Muscle layer of duodenum (tissue), 2 donors: Measurements from ENCODE around the gene SMARCC1.

ENCODE experiments used
- H3K27ac ChIP-seq: one replicate; pipeline ENCODE4 v1.7.0; 2013; ENCODE audit warnings: mild to moderate bottlenecking, low read length
- H3K27me3 ChIP-seq: one replicate; pipeline ENCODE4 v1.7.0; 2013; ENCODE audit warnings: low read depth, mild to moderate bottlenecking, control low read depth, low read length
- H3K36me3 ChIP-seq, 2 donors: one replicate each; pipeline ENCODE4 v1.7.0; 2013; ENCODE audit warnings: low read length in 2 of 2, control low read depth in 1 of 2, mild to moderate bottlenecking in 1 of 2; ENCODE audit not compliant: insufficient read depth in 2 of 2, control insufficient read depth in 1 of 2
- H3K4me1 ChIP-seq, 2 donors: one replicate each; pipeline ENCODE4 v1.7.0; 2013; ENCODE audit warnings: low read length in 2 of 2, mild to moderate bottlenecking in 2 of 2, control low read depth in 1 of 2, moderate library complexity in 1 of 2; ENCODE audit not compliant: insufficient read depth in 2 of 2, control insufficient read depth in 1 of 2
- H3K4me3 ChIP-seq, 2 donors: one replicate each; pipeline ENCODE4 v1.7.0; 2013; ENCODE audit warnings: low read length in 2 of 2, low read depth in 1 of 2, mild to moderate bottlenecking in 1 of 2
- H3K9me3 ChIP-seq, 2 donors: one replicate each; pipeline ENCODE4 v1.7.0; 2013; ENCODE audit warnings: low read length in 2 of 2, control low read depth in 1 of 2, mild to moderate bottlenecking in 1 of 2; ENCODE audit not compliant: control insufficient read depth in 1 of 2
- donor health status: healthy.

SMARCC1 gene

GRCh38 chr3:47628426-47628825 lies 153.3 kb downstream of the SMARCC1 start:
- H3K36me3 ChIP-seq: peaks cover 30 to 46% of the 10 kb centered on the region in 2 donors
- no peaks in the 10 kb centered on the region for H3K9me3 ChIP-seq
- no peak overlapping the region for H3K4me3 ChIP-seq
- H3K4me1 ChIP-seq: no peaks in the 10 kb centered on the region
- H3K27me3 ChIP-seq: no peaks in the 10 kb centered on the region
- H3K27ac ChIP-seq: no peak overlapping the region

- no peaks in the 10 kb centered on the region for H3K9me3 ChIP-seq
- no peak overlapping the region for H3K27ac ChIP-seq
- peaks cover 39 to 48% of the 10 kb centered on the region in 2 donors for H3K36me3 ChIP-seq
- H3K27me3 ChIP-seq: no peaks in the 10 kb centered on the region
- no peak overlapping the region for H3K4me3 ChIP-seq
- no peaks in the 10 kb centered on the region for H3K4me1 ChIP-seq
These were observed 158.8 kb downstream of the SMARCC1 start for GRCh38 chr3:47622671-47623461.

- H3K4me3 ChIP-seq: no peak overlapping the region
- H3K4me1 ChIP-seq: peaks cover 0 to 14% of the 10 kb centered on the region in 2 donors
- no peaks in the 10 kb centered on the region for H3K27me3 ChIP-seq
- no peak overlapping the region for H3K27ac ChIP-seq
- no peaks in the 10 kb centered on the region for H3K9me3 ChIP-seq
- peaks cover 44% of the 10 kb centered on the region in 2 donors for H3K36me3 ChIP-seq
These were observed 164.3 kb downstream of the SMARCC1 start for GRCh38 chr3:47617086-47618010.

GRCh38 chr3:47614788-47615187 lies 166.9 kb downstream of the SMARCC1 start:
- Histone ChIP-seq H3K27ac (no peak overlapping the region), H3K27me3 (no peaks in the 10 kb centered on the region), H3K36me3 (peaks cover 34 to 40% of the 10 kb centered on the region in 2 donors), H3K4me1 (peaks cover 0 to 15% of the 10 kb centered on the region in 2 donors), H3K4me3 (no peak overlapping the region), H3K9me3 (no peaks in the 10 kb centered on the region)

GRCh38 chr3:47613722-47614121 lies 168.0 kb downstream of the SMARCC1 start:
- Histone ChIP-seq H3K4me1 (peaks cover 0 to 15% of the 10 kb centered on the region in 2 donors), H3K27ac (no peak overlapping the region), H3K4me3 (no peak overlapping the region), H3K36me3 (peaks cover 28 to 39% of the 10 kb centered on the region in 2 donors), H3K9me3 (no peaks in the 10 kb centered on the region), H3K27me3 (no peaks in the 10 kb centered on the region)

- no peaks in the 10 kb centered on the region for H3K9me3 ChIP-seq
- peaks cover 23 to 43% of the 10 kb centered on the region in 2 donors for H3K36me3 ChIP-seq
- peaks cover 0 to 15% of the 10 kb centered on the region in 2 donors for H3K4me1 ChIP-seq
- H3K27ac ChIP-seq: no peak overlapping the region
- no peak overlapping the region for H3K4me3 ChIP-seq
- no peaks in the 10 kb centered on the region for H3K27me3 ChIP-seq
These were observed 168.8 kb downstream of the SMARCC1 start for GRCh38 chr3:47612879-47613278.

GRCh38 chr3:47612178-47612577 lies 169.5 kb downstream of the SMARCC1 start:
- Histone ChIP-seq H3K4me3 (no peak overlapping the region), H3K27me3 (no peaks in the 10 kb centered on the region), H3K4me1 (peaks cover 0 to 15% of the 10 kb centered on the region in 2 donors), H3K27ac (peak overlapping the region; percentile 22), H3K9me3 (no peaks in the 10 kb centered on the region), H3K36me3 (peaks cover 20 to 37% of the 10 kb centered on the region in 2 donors)

- Histone ChIP-seq H3K9me3 (no peaks in the 10 kb centered on the region), H3K4me1 (peaks cover 0 to 15% of the 10 kb centered on the region in 2 donors), H3K36me3 (peaks cover 22 to 32% of the 10 kb centered on the region in 2 donors), H3K27me3 (no peaks in the 10 kb centered on the region), H3K4me3 (no peak overlapping the region), H3K27ac (no peak overlapping the region)
These were observed 170.1 kb downstream of the SMARCC1 start for GRCh38 chr3:47611576-47611975.

GRCh38 chr3:47610583-47610982 lies 171.1 kb downstream of the SMARCC1 start:
- Histone ChIP-seq H3K27ac (no peak overlapping the region), H3K27me3 (no peaks in the 10 kb centered on the region), H3K4me3 (no peak overlapping the region), H3K9me3 (no peaks in the 10 kb centered on the region), H3K36me3 (peaks cover 27 to 34% of the 10 kb centered on the region in 2 donors), H3K4me1 (peaks cover 0 to 15% of the 10 kb centered on the region in 2 donors)

- Histone ChIP-seq H3K27ac (no peak overlapping the region), H3K36me3 (peaks cover 31 to 42% of the 10 kb centered on the region in 2 donors), H3K9me3 (no peaks in the 10 kb centered on the region)
These were observed 174.4 kb downstream of the SMARCC1 start for GRCh38 chr3:47607335-47607734.

GRCh38 chr3:47606165-47606564 lies 175.5 kb downstream of the SMARCC1 start:
- Histone ChIP-seq H3K9me3 (no peaks in the 10 kb centered on the region), H3K4me1 (no peaks in the 10 kb centered on the region), H3K27ac (no peak overlapping the region), H3K36me3 (peaks cover 31 to 42% of the 10 kb centered on the region in 2 donors), H3K27me3 (no peaks in the 10 kb centered on the region), H3K4me3 (no peak overlapping the region)

More at GRCh38 chr3:47607335-47607734, 174.4 kb downstream of the SMARCC1 start:
- Histone ChIP-seq H3K27me3 (no peaks in the 10 kb centered on the region), H3K4me1 (peaks cover 0 to 1% of the 10 kb centered on the region in 2 donors), H3K4me3 (no peak overlapping the region)
